PC-9 (cell line): ENCODE measurements around the gene CYS1.

Experiments used
- EZH2 ChIP-seq: fragments of 200-600 bp; sonication (generic); IDR thresholded peaks from 2 replicates; pipeline ENCODE4 v1.8.0; 2017; ENCODE audit warnings: antibody characterized with exemption, low read depth
- TF ChIP-seq, protein P1 (sequence below): fragments of 200-600 bp; sonication (generic); conservative IDR thresholded peaks from 2 replicates; pipeline ENCODE4 v1.6.1; 2017; ENCODE audit warnings: mixed run types, antibody characterized with exemption, mild to moderate bottlenecking, moderate library complexity

DNA sequence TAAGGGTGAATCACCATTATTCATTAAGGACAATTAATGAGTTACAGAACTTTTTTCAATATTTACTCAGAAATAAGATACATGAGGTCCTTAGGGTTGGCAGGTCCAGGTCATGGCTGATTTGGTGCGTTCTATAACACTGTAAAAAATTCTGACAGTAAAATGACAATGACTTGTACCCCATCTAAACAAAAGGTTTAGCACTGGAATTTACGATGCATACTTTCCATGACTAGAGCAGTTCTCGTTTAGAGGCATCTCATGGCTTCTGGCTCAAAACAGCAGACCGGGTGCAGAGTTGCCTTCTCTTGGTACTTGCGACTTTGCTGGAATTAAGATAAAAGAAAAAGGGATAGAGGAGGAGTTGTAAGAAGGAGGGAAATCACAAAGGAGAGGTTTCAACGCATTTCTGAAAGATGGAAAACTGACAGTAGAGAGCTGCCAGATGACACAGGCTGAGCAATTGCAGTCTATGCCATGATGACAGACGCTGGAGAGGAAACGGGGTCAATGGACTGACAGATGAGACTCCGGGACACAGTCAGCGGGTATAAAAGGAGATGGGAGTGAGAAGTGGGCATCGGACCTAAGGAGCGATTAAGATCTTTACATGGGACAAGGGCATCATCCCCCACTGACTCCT is 4.1 kb upstream of the CYS1 start:
- TF ChIP-seq EZH2, result no peak
- TF ChIP-seq, protein P1, sequence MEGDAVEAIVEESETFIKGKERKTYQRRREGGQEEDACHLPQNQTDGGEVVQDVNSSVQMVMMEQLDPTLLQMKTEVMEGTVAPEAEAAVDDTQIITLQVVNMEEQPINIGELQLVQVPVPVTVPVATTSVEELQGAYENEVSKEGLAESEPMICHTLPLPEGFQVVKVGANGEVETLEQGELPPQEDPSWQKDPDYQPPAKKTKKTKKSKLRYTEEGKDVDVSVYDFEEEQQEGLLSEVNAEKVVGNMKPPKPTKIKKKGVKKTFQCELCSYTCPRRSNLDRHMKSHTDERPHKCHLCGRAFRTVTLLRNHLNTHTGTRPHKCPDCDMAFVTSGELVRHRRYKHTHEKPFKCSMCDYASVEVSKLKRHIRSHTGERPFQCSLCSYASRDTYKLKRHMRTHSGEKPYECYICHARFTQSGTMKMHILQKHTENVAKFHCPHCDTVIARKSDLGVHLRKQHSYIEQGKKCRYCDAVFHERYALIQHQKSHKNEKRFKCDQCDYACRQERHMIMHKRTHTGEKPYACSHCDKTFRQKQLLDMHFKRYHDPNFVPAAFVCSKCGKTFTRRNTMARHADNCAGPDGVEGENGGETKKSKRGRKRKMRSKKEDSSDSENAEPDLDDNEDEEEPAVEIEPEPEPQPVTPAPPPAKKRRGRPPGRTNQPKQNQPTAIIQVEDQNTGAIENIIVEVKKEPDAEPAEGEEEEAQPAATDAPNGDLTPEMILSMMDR, result no peak
